Measurements from ENCODE around the gene TRIM50.
"Not testable (repeated sequence)": the region's sequence is repeated elsewhere in the genome, so short reads cannot be mapped to it uniquely, and the experiment has no call there.

Gene TRIM50

DNA sequence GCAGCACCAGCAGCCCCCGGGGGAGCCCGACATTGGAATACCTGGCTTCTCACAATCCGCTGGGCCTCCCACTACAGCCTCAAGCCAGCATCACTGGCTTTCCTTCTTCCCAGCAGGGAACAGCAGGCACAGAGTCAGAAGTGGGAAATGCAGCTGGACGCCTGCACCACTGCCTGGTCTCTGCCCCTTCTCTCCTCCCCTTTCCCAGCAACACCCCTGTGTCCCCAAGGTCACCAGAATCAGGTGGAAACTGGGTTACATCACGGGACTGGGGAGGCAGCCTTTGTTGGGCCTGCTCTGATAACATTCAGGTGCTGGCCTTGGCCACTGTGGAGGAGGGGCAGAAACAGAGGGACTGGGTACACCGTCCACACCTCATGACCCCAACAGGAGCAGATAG is 2.5 kb downstream of the TRIM50 start:
- not testable (repeated sequence) for H3K4me1 ChIP-seq (ENCODE audit: control insufficient read depth, insufficient read depth, low read length); H3K36me3 ChIP-seq (ENCODE audit: control insufficient read depth, insufficient read depth, low read length); H3K27me3 ChIP-seq (ENCODE audit: control insufficient read depth, insufficient read depth, low read length); H3K4me3 ChIP-seq (ENCODE audit: low read depth, low read length); H3K9ac ChIP-seq (ENCODE audit: low read depth, low read length); H3K9me3 ChIP-seq (ENCODE audit: control insufficient read depth, insufficient read depth, low read length)

DNA sequence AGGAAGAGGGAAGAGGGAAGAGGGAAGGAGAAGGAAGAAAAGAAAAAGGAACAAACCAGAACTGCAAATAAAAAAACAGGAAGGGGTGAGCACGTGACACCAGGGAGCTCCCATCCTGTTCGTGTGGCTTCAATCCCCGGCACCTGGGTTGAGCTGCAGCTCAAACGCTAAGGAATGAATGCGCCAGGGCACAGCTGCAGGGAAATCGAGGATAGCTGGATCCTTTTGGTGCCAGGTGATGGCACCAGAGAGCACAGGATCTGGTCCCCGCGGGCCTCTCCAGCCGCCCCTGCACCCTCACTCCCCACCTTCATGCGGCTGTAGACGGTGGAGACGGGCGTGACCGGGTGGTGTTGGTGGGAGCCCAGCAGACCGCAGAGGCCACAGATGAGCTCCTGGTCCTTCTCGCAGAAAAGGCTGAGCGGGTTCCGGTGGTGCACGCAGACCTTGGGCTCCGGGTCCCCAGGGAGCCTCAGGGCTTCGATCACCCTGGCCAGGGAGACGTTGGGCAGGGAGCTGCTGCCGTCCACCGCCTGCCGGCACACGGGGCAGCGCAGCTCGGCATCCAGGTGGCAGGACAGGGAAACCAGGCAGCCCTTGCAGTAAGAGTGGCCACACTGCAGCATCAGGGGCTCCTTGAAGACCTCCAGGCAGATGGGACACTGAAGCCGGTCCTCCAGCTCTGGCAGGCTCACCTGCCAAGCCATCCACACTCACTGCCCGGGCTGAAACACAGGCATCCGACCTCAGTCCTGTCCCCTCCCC is 3.6 kb downstream of the TRIM50 start:
- H3K9ac ChIP-seq (ENCODE audit: low read depth, low read length); H3K4me3 ChIP-seq (ENCODE audit: low read depth, low read length); H3K36me3 ChIP-seq (ENCODE audit: control insufficient read depth, insufficient read depth, low read length); H3K9me3 ChIP-seq (ENCODE audit: control insufficient read depth, insufficient read depth, low read length); H3K27me3 ChIP-seq (ENCODE audit: control insufficient read depth, insufficient read depth, low read length); H3K4me1 ChIP-seq (ENCODE audit: control insufficient read depth, insufficient read depth, low read length): not testable (repeated sequence)

DNA sequence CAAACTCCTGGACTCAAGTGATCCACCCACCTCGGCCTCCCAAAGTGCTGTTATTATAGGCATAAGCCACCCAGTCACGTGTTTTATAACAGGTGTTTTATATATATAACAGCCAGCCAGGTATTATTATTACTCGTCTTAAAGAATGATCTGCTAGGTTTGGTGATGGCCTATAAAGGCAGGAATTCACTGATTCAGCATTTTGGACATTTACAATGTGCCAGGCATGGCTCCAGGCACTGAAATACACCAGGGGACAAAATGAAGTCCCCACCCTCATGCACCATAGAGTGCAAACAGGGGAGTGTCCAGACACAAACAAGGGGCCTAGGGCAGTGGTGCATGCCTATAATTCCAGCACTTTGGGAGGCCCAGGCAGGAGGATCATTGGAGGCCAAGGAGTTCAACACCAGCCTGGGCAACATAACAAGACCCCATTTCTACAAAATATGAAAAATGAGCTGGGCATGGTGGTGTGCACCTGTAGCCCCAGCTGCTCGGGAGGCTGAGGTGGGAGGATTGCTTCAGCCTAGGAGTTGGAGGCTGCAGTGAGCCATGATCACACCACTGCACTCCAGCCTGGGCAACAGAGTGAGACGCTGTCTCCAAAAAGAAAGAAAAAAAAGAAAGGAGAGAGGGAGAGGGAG is 4.3 kb downstream of the TRIM50 start:
- H3K9ac ChIP-seq (ENCODE audit: low read depth, low read length); H3K4me1 ChIP-seq (ENCODE audit: control insufficient read depth, insufficient read depth, low read length); H3K27me3 ChIP-seq (ENCODE audit: control insufficient read depth, insufficient read depth, low read length); H3K9me3 ChIP-seq (ENCODE audit: control insufficient read depth, insufficient read depth, low read length); H3K36me3 ChIP-seq (ENCODE audit: control insufficient read depth, insufficient read depth, low read length); H3K4me3 ChIP-seq (ENCODE audit: low read depth, low read length): not testable (repeated sequence)

DNA sequence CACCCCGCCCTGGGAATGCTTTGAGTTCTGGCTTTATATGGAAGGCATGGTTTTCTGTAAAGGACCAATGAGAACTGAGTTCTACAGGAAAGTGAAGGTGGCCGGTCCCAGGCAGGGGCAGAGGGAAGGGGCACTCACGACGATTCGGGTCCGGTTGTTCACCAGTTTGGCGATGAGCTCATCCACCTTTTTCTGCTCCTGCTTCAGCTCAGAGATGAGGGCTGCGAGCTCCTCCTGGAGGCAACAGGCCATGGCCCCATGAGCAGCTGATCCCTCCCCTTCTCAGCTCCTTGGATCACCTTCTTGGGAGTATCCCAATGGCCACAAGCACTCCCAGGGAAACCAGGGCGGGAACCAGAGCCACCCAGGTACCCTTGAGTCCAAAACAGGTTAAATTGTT is 7.9 kb downstream of the TRIM50 start:
- H3K9me3 ChIP-seq (ENCODE audit: control insufficient read depth, insufficient read depth, low read length); H3K27me3 ChIP-seq (ENCODE audit: control insufficient read depth, insufficient read depth, low read length); H3K4me3 ChIP-seq (ENCODE audit: low read depth, low read length); H3K9ac ChIP-seq (ENCODE audit: low read depth, low read length); H3K4me1 ChIP-seq (ENCODE audit: control insufficient read depth, insufficient read depth, low read length); H3K36me3 ChIP-seq (ENCODE audit: control insufficient read depth, insufficient read depth, low read length): not testable (repeated sequence)

DNA sequence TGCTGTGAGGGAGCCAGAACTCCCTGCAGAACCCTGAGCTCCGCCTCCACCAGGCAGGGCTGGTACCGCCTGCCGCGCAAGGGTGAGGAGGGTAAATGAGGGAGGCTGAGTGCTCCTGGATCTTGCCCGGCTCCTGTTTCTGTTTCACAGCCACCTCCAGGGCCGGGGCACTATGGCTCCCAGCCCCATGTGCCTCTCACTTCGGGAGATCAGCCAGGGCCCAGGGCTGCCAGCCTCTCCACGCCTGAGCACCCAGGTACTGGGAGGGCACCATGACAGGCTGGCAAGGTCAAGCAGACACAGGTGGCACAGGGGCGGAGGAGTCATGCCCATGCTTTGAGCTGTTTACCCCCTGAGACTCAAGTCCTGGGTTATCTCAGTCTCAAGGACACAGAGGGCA is 8.3 kb downstream of the TRIM50 start:
- H3K36me3 ChIP-seq (ENCODE audit: control insufficient read depth, insufficient read depth, low read length); H3K9ac ChIP-seq (ENCODE audit: low read depth, low read length); H3K4me1 ChIP-seq (ENCODE audit: control insufficient read depth, insufficient read depth, low read length); H3K4me3 ChIP-seq (ENCODE audit: low read depth, low read length); H3K9me3 ChIP-seq (ENCODE audit: control insufficient read depth, insufficient read depth, low read length); H3K27me3 ChIP-seq (ENCODE audit: control insufficient read depth, insufficient read depth, low read length): not testable (repeated sequence)

DNA sequence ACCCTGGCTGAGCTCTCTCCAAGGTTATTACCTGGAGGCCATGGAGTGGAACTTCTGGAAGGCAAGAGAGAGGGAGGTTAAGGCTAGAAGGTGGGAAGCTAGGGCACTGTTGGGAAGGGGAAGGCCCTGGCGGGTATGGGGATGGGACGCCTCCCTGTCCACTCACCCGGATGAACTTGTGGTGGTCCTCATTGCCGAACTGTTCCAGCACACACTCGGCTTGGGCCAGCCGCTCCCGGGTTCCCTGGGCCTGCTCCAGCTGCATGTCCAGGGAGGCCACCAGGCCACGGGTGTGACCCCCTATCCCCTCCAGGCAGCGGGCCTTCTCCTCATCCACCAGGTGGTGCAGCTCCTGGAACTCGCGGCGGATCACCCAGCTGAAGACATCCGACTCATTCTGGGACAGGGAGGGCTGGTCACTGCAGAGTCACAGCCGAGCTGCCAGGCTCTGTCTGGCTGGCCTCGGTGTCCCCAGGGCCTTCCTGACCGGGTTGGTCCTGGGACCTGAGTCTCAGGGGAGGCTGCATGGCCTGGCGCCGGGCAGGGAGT is 9.2 kb downstream of the TRIM50 start:
- not testable (repeated sequence) for H3K4me1 ChIP-seq (ENCODE audit: control insufficient read depth, insufficient read depth, low read length); H3K9ac ChIP-seq (ENCODE audit: low read depth, low read length); H3K9me3 ChIP-seq (ENCODE audit: control insufficient read depth, insufficient read depth, low read length); H3K27me3 ChIP-seq (ENCODE audit: control insufficient read depth, insufficient read depth, low read length); H3K4me3 ChIP-seq (ENCODE audit: low read depth, low read length); H3K36me3 ChIP-seq (ENCODE audit: control insufficient read depth, insufficient read depth, low read length)

DNA sequence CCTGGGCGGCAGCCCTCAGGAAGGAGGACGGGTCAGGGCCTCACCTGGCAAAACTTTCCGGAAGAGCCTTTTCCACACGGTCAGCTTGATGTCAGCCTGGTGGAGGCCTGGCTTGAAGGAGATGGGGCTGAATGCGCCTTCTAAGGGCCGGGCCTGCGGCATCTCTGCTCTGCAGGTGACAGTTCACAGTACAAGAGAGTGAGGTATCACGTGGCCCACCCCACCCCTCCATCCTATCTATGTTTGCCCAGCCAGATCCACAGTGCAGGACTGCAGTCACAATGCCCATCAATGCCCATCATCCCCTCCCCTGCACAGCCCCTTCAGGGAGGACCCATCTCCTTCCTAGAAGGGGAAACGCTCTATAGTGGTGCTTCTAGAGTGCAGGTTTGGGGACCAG is 11.4 kb downstream of the TRIM50 start:
- Histone ChIP-seq H3K4me1 (ENCODE audit: control insufficient read depth, insufficient read depth, low read length) (no peaks in the 10 kb centered on the region), H3K9me3 (ENCODE audit: control insufficient read depth, insufficient read depth, low read length) (no peaks in the 10 kb centered on the region), H3K9ac (ENCODE audit: low read depth, low read length) (no peak overlapping the region), H3K27me3 (ENCODE audit: control insufficient read depth, insufficient read depth, low read length) (no peaks in the 10 kb centered on the region), H3K36me3 (ENCODE audit: control insufficient read depth, insufficient read depth, low read length) (no peaks in the 10 kb centered on the region), H3K4me3 (ENCODE audit: low read depth, low read length) (no peak overlapping the region)

DNA sequence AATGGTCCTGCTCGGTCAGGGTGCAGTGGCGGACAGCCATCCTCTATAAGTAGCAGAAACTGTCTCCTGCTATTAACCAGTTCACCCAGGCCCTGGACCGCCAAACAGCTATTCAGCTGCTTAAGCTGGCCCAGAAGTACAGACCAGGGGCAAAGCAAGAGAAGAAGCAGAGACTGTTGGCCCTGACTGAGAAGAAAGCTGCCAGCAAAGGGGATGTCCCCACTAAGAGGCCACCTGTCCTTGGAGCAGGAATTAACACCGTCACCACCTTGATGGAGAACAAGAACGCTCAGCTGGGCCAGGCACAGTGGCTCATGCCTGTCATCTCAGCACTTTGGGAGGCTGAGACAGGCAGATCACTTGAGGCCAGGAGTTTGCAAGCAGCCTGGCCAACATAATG is 13.6 kb downstream of the TRIM50 start:
- H3K4me1 ChIP-seq (ENCODE audit: control insufficient read depth, insufficient read depth, low read length), result no peaks in the 10 kb centered on the region
- H3K9ac ChIP-seq (ENCODE audit: low read depth, low read length), result no peak overlapping the region
- no peaks in the 10 kb centered on the region for H3K27me3 ChIP-seq (ENCODE audit: control insufficient read depth, insufficient read depth, low read length)
- no peak overlapping the region for H3K4me3 ChIP-seq (ENCODE audit: low read depth, low read length)
- H3K9me3 ChIP-seq (ENCODE audit: control insufficient read depth, insufficient read depth, low read length), result no peaks in the 10 kb centered on the region
- H3K36me3 ChIP-seq (ENCODE audit: control insufficient read depth, insufficient read depth, low read length), result no peaks in the 10 kb centered on the region

DNA sequence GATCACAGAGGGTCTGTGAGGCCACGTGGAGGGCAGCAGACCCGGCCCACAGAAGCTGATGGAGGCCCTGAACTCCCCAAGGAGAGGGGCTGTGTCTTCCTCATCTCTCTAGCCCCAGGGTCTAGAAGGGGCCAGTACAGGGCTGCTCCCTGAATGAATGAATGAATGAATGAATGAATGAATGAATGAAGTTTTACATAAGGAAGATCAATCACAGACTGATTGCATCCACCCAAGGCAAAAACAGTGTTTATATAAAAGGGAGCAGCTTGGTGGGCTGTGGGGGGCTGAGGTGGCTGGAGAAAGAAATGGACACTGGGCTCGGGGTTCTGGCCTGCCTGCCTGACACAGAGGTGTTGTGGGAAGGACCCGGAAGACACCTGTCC is 14.4 kb downstream of the TRIM50 start:
- H3K4me3 ChIP-seq (ENCODE audit: low read depth, low read length), result no peak overlapping the region
- no peaks in the 10 kb centered on the region for H3K9me3 ChIP-seq (ENCODE audit: control insufficient read depth, insufficient read depth, low read length)
- no peaks in the 10 kb centered on the region for H3K4me1 ChIP-seq (ENCODE audit: control insufficient read depth, insufficient read depth, low read length)
- no peaks in the 10 kb centered on the region for H3K27me3 ChIP-seq (ENCODE audit: control insufficient read depth, insufficient read depth, low read length)
- no peaks in the 10 kb centered on the region for H3K36me3 ChIP-seq (ENCODE audit: control insufficient read depth, insufficient read depth, low read length)
- H3K9ac ChIP-seq (ENCODE audit: low read depth, low read length), result no peak overlapping the region

DNA sequence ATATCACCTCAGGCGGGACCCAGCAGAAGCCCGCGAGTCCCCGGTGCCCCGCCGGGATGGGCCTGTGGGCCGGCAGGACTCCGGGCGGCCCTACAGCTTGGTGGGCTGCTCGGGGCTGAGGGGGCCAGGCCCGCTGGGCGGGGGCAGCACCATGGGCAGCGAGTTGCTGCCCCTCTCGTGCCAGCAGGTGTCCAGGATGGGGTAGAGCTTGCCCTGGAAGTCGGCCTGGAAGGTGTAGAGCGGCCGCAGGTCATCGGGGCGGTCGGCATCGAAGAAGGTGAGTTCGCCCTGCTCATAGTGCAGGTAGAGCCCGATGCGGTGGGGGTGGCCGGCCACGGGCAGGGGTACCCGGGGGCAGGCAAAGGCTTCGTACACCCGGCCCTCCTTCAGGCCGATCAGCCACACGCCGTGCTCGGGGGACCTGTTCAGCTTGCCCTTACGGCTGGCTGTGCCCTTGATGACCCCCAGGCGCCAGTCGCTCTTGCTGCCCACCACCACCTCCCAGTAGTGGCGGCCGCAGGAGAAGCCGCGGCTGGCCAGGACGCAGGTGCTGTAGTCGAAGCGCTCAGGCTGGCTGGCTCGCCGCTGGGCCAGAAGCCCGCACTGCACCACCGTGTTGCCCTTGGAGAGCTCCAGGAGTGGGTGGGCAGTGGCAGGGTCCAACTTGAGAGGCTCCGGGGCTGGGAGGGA is 14.9 kb downstream of the TRIM50 start:
- Histone ChIP-seq H3K27me3 (ENCODE audit: control insufficient read depth, insufficient read depth, low read length) (no peaks in the 10 kb centered on the region), H3K9me3 (ENCODE audit: control insufficient read depth, insufficient read depth, low read length) (no peaks in the 10 kb centered on the region), H3K36me3 (ENCODE audit: control insufficient read depth, insufficient read depth, low read length) (no peaks in the 10 kb centered on the region), H3K4me1 (ENCODE audit: control insufficient read depth, insufficient read depth, low read length) (no peaks in the 10 kb centered on the region), H3K4me3 (ENCODE audit: low read depth, low read length) (no peak overlapping the region), H3K9ac (ENCODE audit: low read depth, low read length) (no peak overlapping the region)

DNA sequence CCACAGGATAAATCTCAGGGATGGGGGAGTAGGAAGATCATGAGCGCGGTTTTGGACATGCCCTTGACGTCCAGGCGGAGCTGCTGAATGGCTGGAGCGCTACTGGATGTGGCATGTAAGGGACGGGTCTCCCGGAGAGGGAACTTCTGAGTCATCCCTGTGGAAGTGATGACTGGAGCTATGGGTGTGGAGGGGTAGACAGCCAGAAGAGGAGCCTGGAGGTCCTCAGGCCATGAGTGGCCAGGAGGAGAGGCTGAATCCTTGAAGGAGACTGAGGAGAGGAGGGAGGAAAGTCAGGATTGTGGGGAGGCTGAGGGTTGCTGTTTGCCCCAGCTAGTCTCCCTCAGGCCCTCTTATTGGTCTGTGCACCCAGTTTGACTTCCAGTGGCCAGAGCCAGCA is 16.5 kb downstream of the TRIM50 start:
- not testable (repeated sequence) for H3K4me1 ChIP-seq (ENCODE audit: control insufficient read depth, insufficient read depth, low read length); H3K4me3 ChIP-seq (ENCODE audit: low read depth, low read length); H3K36me3 ChIP-seq (ENCODE audit: control insufficient read depth, insufficient read depth, low read length); H3K9me3 ChIP-seq (ENCODE audit: control insufficient read depth, insufficient read depth, low read length); H3K27me3 ChIP-seq (ENCODE audit: control insufficient read depth, insufficient read depth, low read length); H3K9ac ChIP-seq (ENCODE audit: low read depth, low read length)

DNA sequence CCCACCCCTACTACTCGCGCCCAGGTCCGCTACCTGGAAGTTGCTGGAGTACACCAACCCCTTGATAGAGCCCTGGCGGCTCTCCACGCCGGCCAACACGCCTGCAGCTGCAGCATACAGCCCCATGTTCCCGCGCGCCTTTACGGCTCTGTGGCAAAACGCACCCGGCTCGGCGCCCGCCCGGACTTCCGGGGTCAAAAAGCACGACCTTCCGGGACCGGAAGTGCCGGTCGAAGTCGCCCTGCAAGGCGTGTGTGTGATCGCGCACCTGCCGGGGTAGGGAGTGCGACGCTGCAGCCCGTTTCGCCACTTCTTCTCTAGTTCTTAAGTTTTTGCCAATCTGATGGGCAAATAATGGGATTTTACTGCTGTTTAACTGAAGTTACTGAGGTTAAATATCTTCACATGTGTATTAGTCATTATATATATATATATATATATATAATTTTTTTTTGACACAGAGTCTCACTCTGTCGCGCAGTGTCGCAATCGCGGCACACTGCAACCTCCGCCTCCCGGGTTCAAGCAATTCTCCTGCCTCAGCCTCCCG is 19.1 kb downstream of the TRIM50 start, which contains the start of gene NSUN5:
Gene NSUN5 (minus strand): TSS at position 162 of the 550 bp plus-strand sequence. CDS start 36 bp downstream, at position 126.
- H3K9me3 ChIP-seq (ENCODE audit: control insufficient read depth, insufficient read depth, low read length), result no peaks in the 10 kb centered on the region
- no peaks in the 10 kb centered on the region for H3K4me1 ChIP-seq (ENCODE audit: control insufficient read depth, insufficient read depth, low read length)

More for the DNA sequence above, 19.1 kb downstream of the TRIM50 start, which contains the start of gene NSUN5:
- Histone ChIP-seq H3K4me3 (ENCODE audit: low read depth, low read length) (peak within 1 kb of the TSS; percentile 89), H3K27me3 (ENCODE audit: control insufficient read depth, insufficient read depth, low read length) (no peaks in the 10 kb centered on the region), H3K36me3 (ENCODE audit: control insufficient read depth, insufficient read depth, low read length) (peaks cover 12% of the 10 kb centered on the region), H3K9ac (ENCODE audit: low read depth, low read length) (peak within 1 kb of the TSS; percentile 70)
